ENCODE data around the gene ERC1.

ERC1 gene

DNA sequence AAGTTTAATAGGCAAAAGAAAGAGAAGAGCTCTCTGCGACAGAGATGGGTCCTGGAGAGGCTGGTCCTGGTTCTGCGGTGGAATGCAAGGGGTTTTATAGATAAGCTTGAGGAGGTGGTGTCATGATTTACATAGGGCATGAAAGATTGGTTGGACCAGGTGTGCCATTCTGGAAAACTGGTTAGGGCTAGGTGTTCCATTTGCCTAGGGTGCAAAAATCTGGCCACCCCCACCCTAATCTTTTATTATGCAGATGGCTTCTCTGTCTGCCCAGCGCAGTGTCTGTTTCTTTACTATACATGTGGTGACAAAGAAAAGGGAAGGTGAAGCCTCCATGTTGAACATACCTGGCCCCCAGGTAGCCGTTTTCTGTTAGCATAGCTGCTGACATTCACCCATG, 65.4 kb downstream of the ERC1 start (continued):
- TF ChIP-seq, protein P1, sequence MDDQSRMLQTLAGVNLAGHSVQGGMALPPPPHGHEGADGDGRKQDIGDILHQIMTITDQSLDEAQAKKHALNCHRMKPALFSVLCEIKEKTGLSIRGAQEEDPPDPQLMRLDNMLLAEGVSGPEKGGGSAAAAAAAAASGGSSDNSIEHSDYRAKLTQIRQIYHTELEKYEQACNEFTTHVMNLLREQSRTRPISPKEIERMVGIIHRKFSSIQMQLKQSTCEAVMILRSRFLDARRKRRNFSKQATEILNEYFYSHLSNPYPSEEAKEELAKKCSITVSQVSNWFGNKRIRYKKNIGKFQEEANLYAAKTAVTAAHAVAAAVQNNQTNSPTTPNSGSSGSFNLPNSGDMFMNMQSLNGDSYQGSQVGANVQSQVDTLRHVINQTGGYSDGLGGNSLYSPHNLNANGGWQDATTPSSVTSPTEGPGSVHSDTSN (CRISPR knock-in tag; IDR thresholded peaks at IDR 0.05): no peak
- TF ChIP-seq ZNF391 (tag by site-specific recombination; IDR thresholded peaks at IDR 0.05; ENCODE audit: borderline replicate concordance, low read depth): no peak
- TF ChIP-seq, protein P2, sequence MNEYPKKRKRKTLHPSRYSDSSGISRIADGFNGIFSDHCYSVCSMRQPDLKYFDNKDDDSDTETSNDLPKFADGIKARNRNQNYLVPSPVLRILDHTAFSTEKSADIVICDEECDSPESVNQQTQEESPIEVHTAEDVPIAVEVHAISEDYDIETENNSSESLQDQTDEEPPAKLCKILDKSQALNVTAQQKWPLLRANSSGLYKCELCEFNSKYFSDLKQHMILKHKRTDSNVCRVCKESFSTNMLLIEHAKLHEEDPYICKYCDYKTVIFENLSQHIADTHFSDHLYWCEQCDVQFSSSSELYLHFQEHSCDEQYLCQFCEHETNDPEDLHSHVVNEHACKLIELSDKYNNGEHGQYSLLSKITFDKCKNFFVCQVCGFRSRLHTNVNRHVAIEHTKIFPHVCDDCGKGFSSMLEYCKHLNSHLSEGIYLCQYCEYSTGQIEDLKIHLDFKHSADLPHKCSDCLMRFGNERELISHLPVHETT (tag by site-specific recombination; IDR thresholded peaks at IDR 0.05): no peak
- TF ChIP-seq YY2 (tag by site-specific recombination; IDR thresholded peaks at IDR 0.05): no peak
- TF ChIP-seq ZFHX2 (tag by site-specific recombination; conservative IDR thresholded peaks at IDR 0.05): no peak
- TF ChIP-seq, protein P3, sequence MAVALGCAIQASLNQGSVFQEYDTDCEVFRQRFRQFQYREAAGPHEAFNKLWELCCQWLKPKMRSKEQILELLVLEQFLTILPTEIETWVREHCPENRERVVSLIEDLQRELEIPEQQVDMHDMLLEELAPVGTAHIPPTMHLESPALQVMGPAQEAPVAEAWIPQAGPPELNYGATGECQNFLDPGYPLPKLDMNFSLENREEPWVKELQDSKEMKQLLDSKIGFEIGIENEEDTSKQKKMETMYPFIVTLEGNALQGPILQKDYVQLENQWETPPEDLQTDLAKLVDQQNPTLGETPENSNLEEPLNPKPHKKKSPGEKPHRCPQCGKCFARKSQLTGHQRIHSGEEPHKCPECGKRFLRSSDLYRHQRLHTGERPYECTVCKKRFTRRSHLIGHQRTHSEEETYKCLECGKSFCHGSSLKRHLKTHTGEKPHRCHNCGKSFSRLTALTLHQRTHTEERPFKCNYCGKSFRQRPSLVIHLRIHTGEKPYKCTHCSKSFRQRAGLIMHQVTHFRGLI (tag by site-specific recombination; IDR thresholded peaks at IDR 0.05): no peak
- TF ChIP-seq HOXC10 (CRISPR knock-in tag; IDR thresholded peaks at IDR 0.05): no peak

DNA sequence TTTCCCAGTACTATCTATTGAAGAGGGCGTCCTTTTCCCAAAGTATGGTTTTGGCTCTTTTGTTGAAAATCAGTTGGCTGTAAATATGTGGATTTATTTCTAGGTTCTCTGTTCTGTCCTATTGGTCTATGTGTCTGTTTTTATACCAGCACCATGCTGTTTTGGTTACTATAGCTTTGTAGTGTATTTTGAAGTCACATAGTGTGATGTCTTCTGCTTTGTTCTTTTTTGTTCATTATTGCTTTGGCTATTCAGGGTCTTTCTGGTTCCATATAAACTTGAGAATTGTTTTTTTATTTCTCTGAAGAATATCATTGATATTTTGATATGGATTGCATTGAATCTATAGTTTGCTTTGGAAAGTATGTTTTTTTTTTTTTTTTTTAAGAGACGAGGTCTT, 67.4 kb downstream of the ERC1 start:
- no peak for TF ChIP-seq ZNF510 (tag by site-specific recombination; IDR thresholded peaks at IDR 0.05; ENCODE audit: insufficient replicate concordance)
- peak; percentile 59 for TF ChIP-seq SETDB1 (IDR thresholded peaks at IDR 0.05; ENCODE audit: insufficient read length, low read length)
- TF ChIP-seq, protein P4, sequence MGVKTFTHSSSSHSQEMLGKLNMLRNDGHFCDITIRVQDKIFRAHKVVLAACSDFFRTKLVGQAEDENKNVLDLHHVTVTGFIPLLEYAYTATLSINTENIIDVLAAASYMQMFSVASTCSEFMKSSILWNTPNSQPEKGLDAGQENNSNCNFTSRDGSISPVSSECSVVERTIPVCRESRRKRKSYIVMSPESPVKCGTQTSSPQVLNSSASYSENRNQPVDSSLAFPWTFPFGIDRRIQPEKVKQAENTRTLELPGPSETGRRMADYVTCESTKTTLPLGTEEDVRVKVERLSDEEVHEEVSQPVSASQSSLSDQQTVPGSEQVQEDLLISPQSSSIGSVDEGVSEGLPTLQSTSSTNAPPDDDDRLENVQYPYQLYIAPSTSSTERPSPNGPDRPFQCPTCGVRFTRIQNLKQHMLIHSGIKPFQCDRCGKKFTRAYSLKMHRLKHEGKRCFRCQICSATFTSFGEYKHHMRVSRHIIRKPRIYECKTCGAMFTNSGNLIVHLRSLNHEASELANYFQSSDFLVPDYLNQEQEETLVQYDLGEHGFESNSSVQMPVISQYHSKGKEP (tag by site-specific recombination; IDR thresholded peaks at IDR 0.05): no peak
- TF ChIP-seq, protein P5, sequence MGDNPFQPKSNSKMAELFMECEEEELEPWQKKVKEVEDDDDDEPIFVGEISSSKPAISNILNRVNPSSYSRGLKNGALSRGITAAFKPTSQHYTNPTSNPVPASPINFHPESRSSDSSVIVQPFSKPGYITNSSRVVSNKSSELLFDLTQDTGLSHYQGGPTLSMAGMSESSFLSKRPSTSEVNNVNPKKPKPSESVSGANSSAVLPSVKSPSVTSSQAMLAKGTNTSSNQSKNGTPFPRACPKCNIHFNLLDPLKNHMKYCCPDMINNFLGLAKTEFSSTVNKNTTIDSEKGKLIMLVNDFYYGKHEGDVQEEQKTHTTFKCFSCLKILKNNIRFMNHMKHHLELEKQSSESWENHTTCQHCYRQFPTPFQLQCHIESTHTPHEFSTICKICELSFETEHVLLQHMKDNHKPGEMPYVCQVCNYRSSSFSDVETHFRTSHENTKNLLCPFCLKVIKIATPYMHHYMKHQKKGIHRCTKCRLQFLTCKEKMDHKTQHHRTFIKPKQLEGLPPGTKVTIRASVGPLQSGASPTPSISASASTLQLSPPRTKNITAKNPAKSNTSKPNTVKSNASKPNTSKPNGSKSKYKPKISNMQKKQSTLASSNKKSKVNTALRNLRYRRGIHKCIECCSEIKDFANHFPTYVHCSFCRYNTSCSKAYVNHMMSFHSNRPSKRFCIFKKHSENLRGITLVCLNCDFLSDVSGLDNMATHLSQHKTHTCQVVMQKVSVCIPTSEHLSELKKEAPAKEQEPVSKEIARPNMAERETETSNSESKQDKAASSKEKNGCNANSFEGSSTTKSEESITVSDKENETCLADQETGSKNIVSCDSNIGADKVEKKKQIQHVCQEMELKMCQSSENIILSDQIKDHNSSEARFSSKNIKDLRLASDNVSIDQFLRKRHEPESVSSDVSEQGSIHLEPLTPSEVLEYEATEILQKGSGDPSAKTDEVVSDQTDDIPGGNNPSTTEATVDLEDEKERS (tag by site-specific recombination; IDR thresholded peaks at IDR 0.05): peak; percentile 96
- TF ChIP-seq, protein P6, sequence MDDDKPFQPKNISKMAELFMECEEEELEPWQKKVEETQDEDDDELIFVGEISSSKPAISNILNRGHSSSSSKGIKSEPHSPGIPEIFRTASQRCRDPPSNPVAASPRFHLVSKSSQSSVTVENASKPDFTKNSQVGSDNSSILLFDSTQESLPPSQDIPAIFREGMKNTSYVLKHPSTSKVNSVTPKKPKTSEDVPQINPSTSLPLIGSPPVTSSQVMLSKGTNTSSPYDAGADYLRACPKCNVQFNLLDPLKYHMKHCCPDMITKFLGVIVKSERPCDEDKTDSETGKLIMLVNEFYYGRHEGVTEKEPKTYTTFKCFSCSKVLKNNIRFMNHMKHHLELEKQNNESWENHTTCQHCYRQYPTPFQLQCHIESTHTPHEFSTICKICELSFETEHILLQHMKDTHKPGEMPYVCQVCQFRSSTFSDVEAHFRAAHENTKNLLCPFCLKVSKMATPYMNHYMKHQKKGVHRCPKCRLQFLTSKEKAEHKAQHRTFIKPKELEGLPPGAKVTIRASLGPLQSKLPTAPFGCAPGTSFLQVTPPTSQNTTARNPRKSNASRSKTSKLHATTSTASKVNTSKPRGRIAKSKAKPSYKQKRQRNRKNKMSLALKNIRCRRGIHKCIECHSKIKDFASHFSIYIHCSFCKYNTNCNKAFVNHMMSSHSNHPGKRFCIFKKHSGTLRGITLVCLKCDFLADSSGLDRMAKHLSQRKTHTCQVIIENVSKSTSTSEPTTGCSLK (tag by site-specific recombination; IDR thresholded peaks at IDR 0.05): no peak
- no peak for TF ChIP-seq ZNF366 (tag by site-specific recombination; conservative IDR thresholded peaks at IDR 0.05)
- TF ChIP-seq, protein P7, sequence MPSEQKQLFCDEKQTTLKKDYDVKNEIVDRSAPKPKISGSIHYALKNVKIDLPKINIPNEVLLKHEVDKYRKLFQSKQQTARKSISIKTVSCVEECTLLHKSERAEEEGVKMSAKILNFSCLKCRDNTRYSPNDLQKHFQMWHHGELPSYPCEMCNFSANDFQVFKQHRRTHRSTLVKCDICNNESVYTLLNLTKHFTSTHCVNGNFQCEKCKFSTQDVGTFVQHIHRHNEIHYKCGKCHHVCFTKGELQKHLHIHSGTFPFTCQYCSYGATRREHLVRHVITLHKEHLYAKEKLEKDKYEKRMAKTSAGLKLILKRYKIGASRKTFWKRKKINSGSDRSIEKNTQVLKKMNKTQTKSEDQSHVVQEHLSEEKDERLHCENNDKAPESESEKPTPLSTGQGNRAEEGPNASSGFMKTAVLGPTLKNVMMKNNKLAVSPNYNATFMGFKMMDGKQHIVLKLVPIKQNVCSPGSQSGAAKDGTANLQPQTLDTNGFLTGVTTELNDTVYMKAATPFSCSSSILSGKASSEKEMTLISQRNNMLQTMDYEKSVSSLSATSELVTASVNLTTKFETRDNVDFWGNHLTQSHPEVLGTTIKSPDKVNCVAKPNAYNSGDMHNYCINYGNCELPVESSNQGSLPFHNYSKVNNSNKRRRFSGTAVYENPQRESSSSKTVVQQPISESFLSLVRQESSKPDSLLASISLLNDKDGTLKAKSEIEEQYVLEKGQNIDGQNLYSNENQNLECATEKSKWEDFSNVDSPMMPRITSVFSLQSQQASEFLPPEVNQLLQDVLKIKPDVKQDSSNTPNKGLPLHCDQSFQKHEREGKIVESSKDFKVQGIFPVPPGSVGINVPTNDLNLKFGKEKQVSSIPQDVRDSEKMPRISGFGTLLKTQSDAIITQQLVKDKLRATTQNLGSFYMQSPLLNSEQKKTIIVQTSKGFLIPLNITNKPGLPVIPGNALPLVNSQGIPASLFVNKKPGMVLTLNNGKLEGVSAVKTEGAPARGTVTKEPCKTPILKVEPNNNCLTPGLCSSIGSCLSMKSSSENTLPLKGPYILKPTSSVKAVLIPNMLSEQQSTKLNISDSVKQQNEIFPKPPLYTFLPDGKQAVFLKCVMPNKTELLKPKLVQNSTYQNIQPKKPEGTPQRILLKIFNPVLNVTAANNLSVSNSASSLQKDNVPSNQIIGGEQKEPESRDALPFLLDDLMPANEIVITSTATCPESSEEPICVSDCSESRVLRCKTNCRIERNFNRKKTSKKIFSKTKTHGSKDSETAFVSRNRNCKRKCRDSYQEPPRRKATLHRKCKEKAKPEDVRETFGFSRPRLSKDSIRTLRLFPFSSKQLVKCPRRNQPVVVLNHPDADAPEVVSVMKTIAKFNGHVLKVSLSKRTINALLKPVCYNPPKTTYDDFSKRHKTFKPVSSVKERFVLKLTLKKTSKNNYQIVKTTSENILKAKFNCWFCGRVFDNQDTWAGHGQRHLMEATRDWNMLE (tag by site-specific recombination; conservative IDR thresholded peaks at IDR 0.05; ENCODE audit: low read depth): no peak
- TF ChIP-seq, protein P8, sequence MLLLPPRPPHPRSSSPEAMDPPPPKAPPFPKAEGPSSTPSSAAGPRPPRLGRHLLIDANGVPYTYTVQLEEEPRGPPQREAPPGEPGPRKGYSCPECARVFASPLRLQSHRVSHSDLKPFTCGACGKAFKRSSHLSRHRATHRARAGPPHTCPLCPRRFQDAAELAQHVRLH (tag by site-specific recombination; IDR thresholded peaks at IDR 0.05): peak; percentile 70
- TF ChIP-seq ZNF10 (tag by site-specific recombination; IDR thresholded peaks at IDR 0.05): no peak
- TF ChIP-seq ZNF747 (tag by site-specific recombination; IDR thresholded peaks at IDR 0.05): no peak
- Histone ChIP-seq H3K4me3 (ENCODE audit: low read depth, low read length) (no peak overlapping the region), H3K4me1 (ENCODE audit: control insufficient read depth, insufficient read depth, low read length) (peaks cover 11% of the 10 kb centered on the region), H3K36me3 (ENCODE audit: control insufficient read depth in 2 of 2, insufficient read depth in 1 of 2, low read length in 2 of 2) (no peaks in the 10 kb centered on the region), H3K9me3 (ENCODE audit: control insufficient read depth, insufficient read depth, low read depth, low read length) (no peaks in the 10 kb centered on the region), H3K27ac (ENCODE audit: extremely low read depth, low read depth, low read length) (no peak overlapping the region)
- POLR2A ChIA-PET: no interaction called here
- CTCF ChIA-PET: no interaction called here
